NB4 (cell line): Measurements from ENCODE around the gene PIK3R1.

Experiments used
- DNase-seq: peaks from one replicate; pipeline ENCODE4 v3.0.0; 2010; ENCODE audit warnings: low read depth
- H3K4me3 ChIP-seq: one replicate; pipeline ENCODE4 v1.5.1; 2011; ENCODE audit warnings: mild to moderate bottlenecking, low read depth, low read length, moderate library complexity
- MYC ChIP-seq: IDR thresholded peaks from 2 replicates; pipeline ENCODE4 v1.6.1; 2011; ENCODE audit warnings: low read depth, low read length
- POLR2A ChIP-seq: IDR thresholded peaks from 2 replicates; pipeline ENCODE4 v1.6.1; 2011; ENCODE audit warnings: mild to moderate bottlenecking; ENCODE audit not compliant: insufficient read length; ENCODE audit errors: extremely low read depth
- TF ChIP-seq, protein P1 (sequence below): IDR thresholded peaks from one replicate; pipeline ENCODE4 v1.5.1; 2012; ENCODE audit warnings: low read depth, low read length
- TF ChIP-seq, protein P2 (sequence below): IDR thresholded peaks from 2 replicates; pipeline ENCODE4 v1.6.1; 2011; ENCODE audit warnings: low read depth, low read length

Gene PIK3R1

DNA sequence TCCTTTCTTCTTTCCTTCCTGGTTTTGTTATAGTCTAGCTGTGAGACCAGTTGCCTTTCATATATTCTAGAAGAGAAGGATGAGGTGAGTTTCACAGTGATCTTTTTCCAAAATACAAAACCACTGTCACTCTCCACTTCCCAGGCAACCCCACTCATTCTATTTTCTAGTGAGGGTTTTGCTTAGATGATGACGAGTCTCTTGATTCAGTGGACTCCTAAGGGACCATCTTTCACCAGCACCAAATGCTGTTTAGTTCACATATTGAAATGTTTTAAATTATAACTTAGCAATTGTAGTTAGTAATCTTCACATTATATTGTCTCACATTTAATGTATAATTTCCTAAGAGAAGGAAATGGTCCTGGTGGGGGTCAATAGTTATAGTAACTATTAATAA, 25.2 kb downstream of the PIK3R1 start:
- H3K4me3 ChIP-seq: no peak overlapping the region
- TF ChIP-seq POLR2A: no peak
- TF ChIP-seq, protein P1, sequence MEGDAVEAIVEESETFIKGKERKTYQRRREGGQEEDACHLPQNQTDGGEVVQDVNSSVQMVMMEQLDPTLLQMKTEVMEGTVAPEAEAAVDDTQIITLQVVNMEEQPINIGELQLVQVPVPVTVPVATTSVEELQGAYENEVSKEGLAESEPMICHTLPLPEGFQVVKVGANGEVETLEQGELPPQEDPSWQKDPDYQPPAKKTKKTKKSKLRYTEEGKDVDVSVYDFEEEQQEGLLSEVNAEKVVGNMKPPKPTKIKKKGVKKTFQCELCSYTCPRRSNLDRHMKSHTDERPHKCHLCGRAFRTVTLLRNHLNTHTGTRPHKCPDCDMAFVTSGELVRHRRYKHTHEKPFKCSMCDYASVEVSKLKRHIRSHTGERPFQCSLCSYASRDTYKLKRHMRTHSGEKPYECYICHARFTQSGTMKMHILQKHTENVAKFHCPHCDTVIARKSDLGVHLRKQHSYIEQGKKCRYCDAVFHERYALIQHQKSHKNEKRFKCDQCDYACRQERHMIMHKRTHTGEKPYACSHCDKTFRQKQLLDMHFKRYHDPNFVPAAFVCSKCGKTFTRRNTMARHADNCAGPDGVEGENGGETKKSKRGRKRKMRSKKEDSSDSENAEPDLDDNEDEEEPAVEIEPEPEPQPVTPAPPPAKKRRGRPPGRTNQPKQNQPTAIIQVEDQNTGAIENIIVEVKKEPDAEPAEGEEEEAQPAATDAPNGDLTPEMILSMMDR: no peak
- TF ChIP-seq, protein P2, sequence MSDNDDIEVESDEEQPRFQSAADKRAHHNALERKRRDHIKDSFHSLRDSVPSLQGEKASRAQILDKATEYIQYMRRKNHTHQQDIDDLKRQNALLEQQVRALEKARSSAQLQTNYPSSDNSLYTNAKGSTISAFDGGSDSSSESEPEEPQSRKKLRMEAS: no peak
- no peak for TF ChIP-seq MYC
- no peak for DNase-seq

DNA sequence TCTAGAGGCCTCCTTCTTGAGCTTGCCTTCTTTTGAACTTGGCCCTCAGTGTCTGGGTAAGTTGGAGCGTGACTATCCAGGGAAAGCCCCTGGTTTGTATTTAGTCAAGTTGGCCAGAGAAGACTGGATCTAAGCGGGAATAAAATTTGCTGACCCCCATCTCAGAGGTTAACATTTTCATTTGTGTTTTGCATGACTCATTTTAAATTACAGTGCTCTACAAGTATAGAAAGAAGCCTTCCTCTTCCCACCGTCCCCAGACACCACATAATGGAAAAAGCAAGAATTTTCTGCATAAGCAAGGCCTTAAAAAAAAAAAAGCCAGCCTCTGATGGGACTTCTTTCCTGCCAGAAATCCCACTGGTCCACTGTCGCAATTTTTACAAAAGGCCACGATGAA, 27.2 kb downstream of the PIK3R1 start:
- no peak overlapping the region for H3K4me3 ChIP-seq
- TF ChIP-seq, protein P2: no peak
- no peak for TF ChIP-seq POLR2A
- no peak for TF ChIP-seq MYC
- TF ChIP-seq, protein P1: no peak
- DNase-seq: peak; percentile 62

DNA sequence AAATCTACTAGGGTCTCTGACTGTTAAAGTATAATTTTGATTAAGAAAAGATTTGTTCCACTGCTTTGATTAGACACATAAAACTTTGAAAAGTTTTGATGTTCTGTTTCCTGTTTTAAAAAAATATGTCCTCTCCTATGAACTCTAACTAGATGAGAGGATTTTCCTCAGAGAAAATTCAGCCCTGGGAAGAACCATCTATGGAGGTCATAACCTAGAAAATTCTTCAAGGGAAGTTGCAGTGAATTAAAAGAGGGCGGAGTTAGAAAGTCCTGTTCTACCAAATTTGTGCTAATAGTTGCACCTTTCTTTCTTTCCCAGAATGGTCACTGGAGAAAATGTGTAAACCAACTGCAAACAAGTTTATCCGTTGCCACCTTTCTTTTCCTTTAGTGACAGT, 27.7 kb downstream of the PIK3R1 start:
- DNase-seq: no peak
- TF ChIP-seq, protein P1: no peak
- no peak for TF ChIP-seq MYC
- no peak overlapping the region for H3K4me3 ChIP-seq

DNA sequence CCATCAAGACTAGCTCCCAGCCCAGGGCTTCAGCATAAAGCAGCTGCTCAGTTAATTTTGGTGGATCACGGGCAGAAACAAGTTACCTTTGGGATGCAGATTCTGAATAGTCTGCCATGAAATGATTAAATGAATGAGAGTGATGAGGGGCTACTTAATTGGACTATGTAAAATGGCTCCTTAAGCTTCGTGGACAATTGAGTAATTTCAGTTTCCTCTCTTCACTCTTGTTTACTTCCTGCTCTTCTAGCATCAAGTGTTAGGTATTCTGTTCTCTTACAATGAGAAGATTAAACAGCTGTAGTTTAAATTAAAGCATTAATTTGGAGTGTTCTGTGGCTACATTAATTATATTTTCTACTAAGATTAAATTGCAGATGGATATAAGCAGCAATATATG, 28.1 kb downstream of the PIK3R1 start:
- no peak overlapping the region for H3K4me3 ChIP-seq
- TF ChIP-seq, protein P2: no peak
- TF ChIP-seq, protein P1: no peak
- TF ChIP-seq POLR2A (no peak), MYC (no peak)
- DNase-seq: peak; percentile 50

DNA sequence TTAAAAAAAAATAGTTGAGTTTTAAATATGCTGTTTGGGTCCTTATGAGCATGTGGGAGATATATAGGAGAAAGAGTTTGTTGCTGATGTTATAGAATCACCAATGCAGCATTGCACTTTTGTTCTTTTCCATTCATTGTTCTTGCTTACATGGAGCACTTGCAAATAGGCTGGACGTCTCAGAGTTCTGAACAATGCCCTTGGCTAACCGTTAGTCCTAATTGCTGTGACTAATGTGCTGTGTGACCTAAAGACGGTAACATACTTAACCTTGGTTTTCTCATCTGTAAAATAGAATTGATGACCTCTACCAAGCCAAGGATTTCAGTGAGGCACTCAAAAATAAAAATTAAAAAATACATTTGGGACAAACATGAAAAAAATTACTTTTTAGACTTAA, 29.8 kb downstream of the PIK3R1 start:
- no peak for DNase-seq
- H3K4me3 ChIP-seq: no peak overlapping the region
- no peak for TF ChIP-seq POLR2A
- TF ChIP-seq MYC: no peak
- TF ChIP-seq, protein P1: no peak
- TF ChIP-seq, protein P2: no peak

DNA sequence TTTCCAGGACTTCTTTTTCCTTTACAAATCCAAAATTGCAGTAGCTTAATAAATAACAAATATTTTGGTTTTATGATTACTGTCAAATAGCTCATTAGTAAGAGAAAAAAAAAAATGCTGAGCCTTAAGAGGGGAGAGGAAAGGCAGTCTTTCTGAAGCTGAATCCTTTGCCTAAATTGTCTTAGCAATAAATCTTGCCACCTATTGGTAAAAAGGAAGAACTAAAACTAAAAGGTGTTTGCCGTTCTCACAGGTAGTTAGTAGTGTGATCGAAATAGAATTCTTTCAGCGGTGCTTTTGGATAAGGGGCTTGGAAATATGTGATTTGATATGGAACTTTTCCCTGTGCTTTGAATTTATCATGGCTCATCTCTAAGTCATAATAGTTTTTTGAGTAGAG, 31.2 kb downstream of the PIK3R1 start:
- DNase-seq: no peak
- H3K4me3 ChIP-seq: no peak overlapping the region
- TF ChIP-seq, protein P2: no peak

DNA sequence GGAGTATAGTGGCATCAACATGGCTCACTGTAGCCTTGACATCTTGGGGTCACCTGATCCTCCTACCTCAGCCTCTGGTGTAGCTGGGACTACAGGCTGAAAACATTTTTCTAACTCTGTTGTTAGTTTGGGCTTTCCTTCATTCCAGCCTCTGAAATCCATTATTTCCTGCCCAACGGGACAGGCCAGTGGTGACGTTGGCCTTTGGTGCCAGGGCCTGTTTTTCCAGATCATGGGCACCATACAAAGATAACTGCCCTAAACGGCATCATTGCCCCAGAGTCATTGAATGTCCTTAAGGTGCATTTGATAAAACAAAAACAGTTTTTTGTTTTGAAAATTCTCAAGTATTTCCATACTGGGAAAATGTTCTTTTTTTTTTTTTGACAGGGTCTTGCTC, 32.1 kb downstream of the PIK3R1 start:
- no peak for DNase-seq
- H3K4me3 ChIP-seq: no peak overlapping the region

More for the DNA sequence above, 32.1 kb downstream of the PIK3R1 start:
- TF ChIP-seq MYC (no peak), POLR2A (no peak)
- TF ChIP-seq, protein P1: no peak
- TF ChIP-seq, protein P2: no peak
